Psoas muscle (tissue), 8 donors: ENCODE data around the gene TMEM150A. TPM values are rescaled to one million over a fixed set of nuclear protein-coding genes. Genes with fewer than 3 reads are reported as not detected.
A peak's percentile ranks its signal among the peaks of the same experiment; 100 is the strongest.

ENCODE experiments used
- ATAC-seq, 4 donors: fragments of 200-7000 bp; cut with Tn5 transposase; one replicate each; pipeline ENCODE4 v1.9.1; 2020; ENCODE audit warnings: moderate library complexity in 3 of 4, mild to moderate bottlenecking in 2 of 4
- DNase-seq, 2 donors: peaks; one replicate each; pipeline ENCODE4 v3.0.0-alpha.2; 2020
- H3K27ac ChIP-seq: fragments of 200-600 bp; one replicate; pipeline ENCODE4 v1.8.0; 2022
- H3K27me3 ChIP-seq, 3 donors: fragments of 200-600 bp in 1 of 3; one replicate each; pipeline versions ENCODE4 v1.6.1 to v1.8.0; 2013 to 2022; ENCODE audit warnings: low read length in 2 of 3, mild to moderate bottlenecking in 2 of 3, moderate library complexity in 1 of 3; ENCODE audit not compliant: insufficient read depth in 3 of 3
- H3K36me3 ChIP-seq, 2 donors: fragments of 200-600 bp in 1 of 2; one replicate each; pipeline versions ENCODE4 v1.6.1 to v1.8.0; 2013 to 2022; ENCODE audit warnings: low read depth in 1 of 2, mild to moderate bottlenecking in 1 of 2, moderate library complexity in 1 of 2; ENCODE audit not compliant: insufficient read depth in 1 of 2
- H3K4me1 ChIP-seq: fragments of 200-600 bp; one replicate; pipeline ENCODE4 v1.8.0; 2022
- H3K4me3 ChIP-seq: fragments of 200-600 bp; one replicate; pipeline ENCODE4 v1.8.0; 2022; ENCODE audit warnings: mild to moderate bottlenecking
- H3K9me3 ChIP-seq: fragments of 200-600 bp; one replicate; pipeline ENCODE4 v1.8.0; 2022
- CTCF ChIP-seq: fragments of 200-600 bp; IDR thresholded peaks from one replicate; pipeline ENCODE4 v1.8.0; 2022; ENCODE audit warnings: antibody characterized with exemption
- WGBS, 3 donors: extraction: QIAGEN DNeasy Blood & Tissue Kit; methylation state at CpG; one replicate each; pipeline versions ENCODE4 v1.1.6 to v1.1.7; 2013; 5-methylcytosine and 5-hydroxymethylcytosine counted together
- intact Hi-C, 2 donors: fragments of 100-400 bp; cut with DNase I; formaldehyde crosslinking; loops; one replicate each; pipeline versions ENCODE4 v1.11.0 to v1.14.2; 2022
- polyA plus RNA-seq, 3 donors: library from polyadenylated mRNA; stranded (reverse); fragments of 200-250 nt; gene quantifications; one replicate each; pipeline ENCODE4 v1.2.3, GENCODE V29; 2013
- total RNA-seq, 4 donors: library from RNA; stranded (reverse); fragmentation: NEBNext Ultra II Directional in 2 of 4; extraction: Animal tissue kit (Norgen Biotek cat#: 25700) in 2 of 4; gene quantifications; one replicate each; pipeline versions ENCODE4 v1.2.1 to v1.2.4, GENCODE V29; 2021 to 2023
- donor health status: healthy with polysubstance abuse.
- donor health status: DM: no; HTN: no; CAD: no; lungs with moderate emphysema.
- donor health status: Bipolar disorder and iron deficiency.
- donor health status: healthy.
- donor health status: DM: yes; HTN: yes; CAD: no.
- donor health status: DM: no; HTN: no; CAD: no.
- donor health status: DM: no; HTN: no; CAD: no.
- donor health status: DM: yes; HTN: yes; CAD: no.

The TMEM150A gene
- total and polyA plus RNA-seq, 7 donors, result 17.4 to 82.6 (median 33.8) TPM

GRCh38 chr2:85649201-85650190 lies 47.0 kb upstream of the TMEM150A start:
- peaks cover 11 to 91% of the 10 kb centered on the region in 2 donors for H3K36me3 ChIP-seq
- no peak overlapping the region for H3K27ac ChIP-seq
- no peak for ATAC-seq
- intact Hi-C loops, result no loop called here
- no peak for DNase-seq
- no peaks in the 10 kb centered on the region for H3K9me3 ChIP-seq
- no peaks in the 10 kb centered on the region for H3K4me1 ChIP-seq
- no peak overlapping the region for H3K4me3 ChIP-seq
- 89 to 94% (median 90%) methylated on average over 9 of the region's 9 CpGs for WGBS, 3 donors
- no peaks in the 10 kb centered on the region for H3K27me3 ChIP-seq
- no peak for TF ChIP-seq CTCF

DNA sequence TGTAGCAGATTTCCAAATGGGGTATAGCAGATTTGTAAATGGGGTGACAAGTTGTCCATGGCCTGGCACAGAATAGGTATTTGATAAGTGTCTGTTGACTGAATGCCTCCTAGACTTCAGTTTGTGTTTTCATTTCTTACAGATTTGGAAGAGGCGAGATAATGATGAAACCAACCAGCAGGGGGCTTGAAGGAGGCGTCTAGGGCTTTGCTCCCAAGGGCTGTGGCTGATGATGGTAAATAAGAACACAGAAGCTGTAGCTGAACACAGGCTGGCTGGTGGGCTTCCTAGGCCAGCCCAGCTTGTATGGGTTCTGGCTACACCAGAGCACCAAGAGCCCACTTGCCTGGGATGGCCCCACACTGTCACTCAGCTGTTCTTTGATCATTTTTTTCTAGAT lies 46.1 kb upstream of the TMEM150A start:
- ATAC-seq (no peak), DNase-seq (no peak)
- no peak overlapping the region for H3K4me3 ChIP-seq
- no peaks in the 10 kb centered on the region for H3K27me3 ChIP-seq
- WGBS, 3 donors, result 58 to 81% (median 65%) methylated on average over 2 of the region's 2 CpGs
- H3K4me1 ChIP-seq, result no peaks in the 10 kb centered on the region
- H3K9me3 ChIP-seq, result no peaks in the 10 kb centered on the region
- TF ChIP-seq CTCF, result peak; percentile 31
- intact Hi-C loops, result no loop called here
- H3K36me3 ChIP-seq, result peaks cover 11 to 100% of the 10 kb centered on the region in 2 donors
- no peak overlapping the region for H3K27ac ChIP-seq

DNA sequence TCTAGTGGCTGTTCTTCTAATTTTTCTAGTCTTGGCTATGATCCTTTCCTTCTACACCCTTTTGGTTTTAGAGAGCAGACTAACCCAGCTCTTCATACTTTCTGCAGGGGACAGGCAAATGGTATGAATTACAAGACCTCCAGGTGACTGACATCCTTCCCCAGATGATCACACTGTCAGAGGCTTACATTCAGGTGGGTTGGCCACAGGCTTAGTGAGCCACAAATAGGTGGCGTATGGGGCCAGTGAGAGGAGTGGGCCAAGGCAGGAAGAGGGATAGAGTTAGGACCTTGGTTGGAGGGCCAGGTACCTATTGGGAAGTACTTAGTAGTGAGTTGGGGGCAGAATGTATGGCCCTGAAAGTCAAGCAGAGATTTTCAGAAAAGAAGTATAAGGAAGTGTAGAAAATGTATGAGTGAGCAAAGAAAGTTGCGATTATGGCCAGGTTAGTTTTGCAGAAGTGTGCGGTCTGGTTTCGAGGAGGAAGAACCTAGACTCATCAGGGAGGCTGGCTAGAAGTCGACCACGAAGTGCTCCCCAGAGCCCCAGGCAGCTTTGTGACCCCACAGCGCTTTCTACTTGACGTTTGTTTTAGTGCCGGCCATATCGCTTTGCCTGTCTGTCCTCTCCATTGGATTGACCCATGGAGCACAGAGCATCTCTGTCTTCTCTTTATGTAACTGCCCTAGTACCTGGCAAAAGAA lies 45.5 kb upstream of the TMEM150A start:
- no peak for TF ChIP-seq CTCF
- DNase-seq, result no peak
- Histone ChIP-seq H3K36me3 (peaks cover 13 to 100% of the 10 kb centered on the region in 2 donors), H3K9me3 (no peaks in the 10 kb centered on the region), H3K27ac (no peak overlapping the region), H3K4me3 (no peak overlapping the region), H3K4me1 (no peaks in the 10 kb centered on the region), H3K27me3 (no peaks in the 10 kb centered on the region)
- 90 to 92% (median 92%) methylated on average over 10 of the region's 10 CpGs for WGBS, 3 donors
- intact Hi-C loops, result no loop called here
- ATAC-seq, result no peak

GRCh38 chr2:85646166-85646565 lies 43.7 kb upstream of the TMEM150A start:
- DNase-seq (no peak), ATAC-seq (no peak)
- Histone ChIP-seq H3K4me1 (no peaks in the 10 kb centered on the region), H3K4me3 (no peak overlapping the region), H3K9me3 (no peaks in the 10 kb centered on the region), H3K27me3 (no peaks in the 10 kb centered on the region), H3K27ac (no peak overlapping the region), H3K36me3 (peaks cover 24 to 100% of the 10 kb centered on the region in 2 donors)
- 94 to 95% (median 95%) methylated on average over 2 of the region's 2 CpGs for WGBS, 3 donors
- no peak for TF ChIP-seq CTCF
- intact Hi-C loops, result no loop called here
